GM21360 (cell line): ENCODE measurements around the gene MRPL23.

ENCODE experiments used
- ATAC-seq: cut with Tn5 transposase; IDR thresholded peaks from one replicate; pipeline ENCODE4 v1.9.1; 2021; ENCODE audit warnings: mild to moderate bottlenecking, moderate library complexity; ENCODE audit not compliant: unreplicated experiment

The MRPL23 gene

GRCh38 chr11:1988667-1989317 is 41.7 kb downstream of the MRPL23 start:
- ATAC-seq = no peak

GRCh38 chr11:1989953-1990352 is 42.8 kb downstream of the MRPL23 start:
- no peak for ATAC-seq

GRCh38 chr11:1990872-1991578 is 43.9 kb downstream of the MRPL23 start:
- no peak for ATAC-seq

- no peak for ATAC-seq
Measured at GRCh38 chr11:1992111-1992510, 45.0 kb downstream of the MRPL23 start.

GRCh38 chr11:1994121-1994520 is 47.0 kb downstream of the MRPL23 start:
- no peak for ATAC-seq

- ATAC-seq = no peak
Measured at GRCh38 chr11:1997755-1998154, 50.6 kb downstream of the MRPL23 start, which contains the start of gene H19. Gene H19 (minus strand): TSS chr11:1997842.

GRCh38 chr11:1998290-1998689 is 51.2 kb downstream of the MRPL23 start:
- ATAC-seq = no peak

GRCh38 chr11:1998861-1999260 is 51.7 kb downstream of the MRPL23 start:
- ATAC-seq = no peak

GRCh38 chr11:2002042-2002776 is 55.1 kb downstream of the MRPL23 start:
- ATAC-seq = no peak

- ATAC-seq = no peak
Measured at GRCh38 chr11:2002807-2003206, 55.7 kb downstream of the MRPL23 start.

- ATAC-seq = no peak
Measured at GRCh38 chr11:2004466-2004865, 57.3 kb downstream of the MRPL23 start.
